SJSA1 (cell line): ENCODE measurements around the gene FCMR. TPM values are rescaled to one million over a fixed set of nuclear protein-coding genes. Genes with fewer than 3 reads are reported as not detected.

Experiments
- DNase-seq, 2 experiments: peaks; one replicate each; pipeline ENCODE4 v3.0.0-alpha.2; 2015 to 2020; ENCODE audit warnings: low spot score in 2 of 2, low read depth in 1 of 2
- H3K27ac ChIP-seq: fragments of 250-450 bp; sonication (Bioruptor Pico); 2 replicates; pipeline ENCODE4 v1.5.1; 2020; ENCODE audit warnings: mild to moderate bottlenecking, moderate library complexity
- H3K27me3 ChIP-seq: fragments of 250-450 bp; sonication (Bioruptor Pico); replicated peaks from 2 replicates; pipeline ENCODE4 v1.5.1; 2020; ENCODE audit warnings: mild to moderate bottlenecking, moderate library complexity
- H3K36me3 ChIP-seq: fragments of 250-450 bp; sonication (Bioruptor Pico); 2 replicates; pipeline ENCODE4 v1.5.1; 2020; ENCODE audit warnings: mild to moderate bottlenecking
- H3K4me1 ChIP-seq: fragments of 250-450 bp; sonication (Bioruptor Pico); replicated peaks from 2 replicates; pipeline ENCODE4 v1.6.1; 2021; ENCODE audit warnings: mild to moderate bottlenecking
- H3K4me3 ChIP-seq: fragments of 250-450 bp; sonication (Bioruptor Pico); 2 replicates; pipeline ENCODE4 v1.5.1; 2020; ENCODE audit warnings: mild to moderate bottlenecking
- H3K9me3 ChIP-seq: fragments of 250-450 bp; sonication (Bioruptor Pico); replicated peaks from 2 replicates; pipeline ENCODE4 v1.5.1; 2020; ENCODE audit warnings: mild to moderate bottlenecking
- total RNA-seq: library from RNA; depleted of rRNA; stranded (reverse); fragments of >200 nt; shearing (Covaris generic); gene quantifications from 2 replicates; pipeline ENCODE4 v1.2.3, GENCODE V29; 2014; rRNA removed

The FCMR gene
- 2.0 and 11.7 TPM in 2 replicates for total RNA-seq

- Histone ChIP-seq H3K36me3 (no peaks in the 10 kb centered on the region), H3K9me3 (no peaks in the 10 kb centered on the region), H3K4me1 (no peaks in the 10 kb centered on the region), H3K27me3 (no peaks in the 10 kb centered on the region), H3K4me3 (no peak within 1 kb of the TSS), H3K27ac (no peak within 1 kb of the TSS)
- DNase-seq, result no peak
Observed at GRCh38 chr1:206921772-206922265, at the start of gene FCMR. TSS of gene FCMR (minus strand) at chr1:206921941. CDS start at chr1:206921854, 87 bp downstream.

- DNase-seq, result no peak
- H3K4me1 ChIP-seq, result no peaks in the 10 kb centered on the region
- H3K9me3 ChIP-seq, result no peaks in the 10 kb centered on the region
- no peak overlapping the region for H3K4me3 ChIP-seq
- H3K27me3 ChIP-seq, result no peaks in the 10 kb centered on the region
- H3K36me3 ChIP-seq, result no peaks in the 10 kb centered on the region
- H3K27ac ChIP-seq, result no peak overlapping the region
Observed at GRCh38 chr1:206971029-206971655, 49.4 kb upstream of the FCMR start.

- Histone ChIP-seq H3K27ac (no peak within 1 kb of the TSS), H3K4me1 (no peaks in the 10 kb centered on the region), H3K9me3 (no peaks in the 10 kb centered on the region), H3K36me3 (no peaks in the 10 kb centered on the region), H3K27me3 (no peaks in the 10 kb centered on the region), H3K4me3 (no peak within 1 kb of the TSS)
- no peak for DNase-seq
Observed at GRCh38 chr1:206970446-206970845, 48.7 kb upstream of the FCMR start, which contains the start of gene FCAMR. TSS of gene FCAMR (minus strand) at chr1:206970460. CDS start at chr1:206970125, 335 bp downstream.

- H3K4me1 ChIP-seq, result no peaks in the 10 kb centered on the region
- no peaks in the 10 kb centered on the region for H3K27me3 ChIP-seq
- H3K36me3 ChIP-seq, result no peaks in the 10 kb centered on the region
- H3K4me3 ChIP-seq, result no peak overlapping the region
- no peak overlapping the region for H3K27ac ChIP-seq
- no peak for DNase-seq
- no peaks in the 10 kb centered on the region for H3K9me3 ChIP-seq
Observed at GRCh38 chr1:206969090-206969489, 47.3 kb upstream of the FCMR start.

- no peaks in the 10 kb centered on the region for H3K36me3 ChIP-seq
- H3K9me3 ChIP-seq, result no peaks in the 10 kb centered on the region
- H3K27me3 ChIP-seq, result no peaks in the 10 kb centered on the region
- H3K4me3 ChIP-seq, result no peak overlapping the region
- no peaks in the 10 kb centered on the region for H3K4me1 ChIP-seq
- H3K27ac ChIP-seq, result no peak overlapping the region
- DNase-seq, result no peak
Observed at GRCh38 chr1:206967096-206967849, 45.5 kb upstream of the FCMR start.

- H3K27me3 ChIP-seq, result no peaks in the 10 kb centered on the region
- H3K4me3 ChIP-seq, result no peak overlapping the region
- no peak for DNase-seq
- H3K36me3 ChIP-seq, result no peaks in the 10 kb centered on the region
- H3K27ac ChIP-seq, result no peak overlapping the region
- H3K9me3 ChIP-seq, result no peaks in the 10 kb centered on the region
- no peaks in the 10 kb centered on the region for H3K4me1 ChIP-seq
Observed at GRCh38 chr1:206965781-206966180, 44.0 kb upstream of the FCMR start.

GRCh38 chr1:206963740-206964139 is 42.0 kb upstream of the FCMR start:
- no peak overlapping the region for H3K27ac ChIP-seq
- no peaks in the 10 kb centered on the region for H3K9me3 ChIP-seq
- H3K36me3 ChIP-seq, result no peaks in the 10 kb centered on the region
- DNase-seq, result no peak
- H3K4me1 ChIP-seq, result no peaks in the 10 kb centered on the region
- no peak overlapping the region for H3K4me3 ChIP-seq
- no peaks in the 10 kb centered on the region for H3K27me3 ChIP-seq

GRCh38 chr1:206963119-206963712 is 41.5 kb upstream of the FCMR start:
- no peaks in the 10 kb centered on the region for H3K9me3 ChIP-seq
- no peaks in the 10 kb centered on the region for H3K27me3 ChIP-seq
- H3K4me3 ChIP-seq, result no peak overlapping the region
- no peak overlapping the region for H3K27ac ChIP-seq
- DNase-seq, result no peak
- no peaks in the 10 kb centered on the region for H3K4me1 ChIP-seq
- H3K36me3 ChIP-seq, result no peaks in the 10 kb centered on the region

GRCh38 chr1:206962272-206962671 is 40.5 kb upstream of the FCMR start:
- H3K27me3 ChIP-seq, result no peaks in the 10 kb centered on the region
- no peak for DNase-seq
- no peaks in the 10 kb centered on the region for H3K36me3 ChIP-seq
- no peaks in the 10 kb centered on the region for H3K9me3 ChIP-seq
- H3K27ac ChIP-seq, result no peak overlapping the region
- no peak overlapping the region for H3K4me3 ChIP-seq
- no peaks in the 10 kb centered on the region for H3K4me1 ChIP-seq

GRCh38 chr1:206961668-206962067 is 39.9 kb upstream of the FCMR start:
- H3K27me3 ChIP-seq, result no peaks in the 10 kb centered on the region
- DNase-seq, result no peak
- no peak overlapping the region for H3K4me3 ChIP-seq
- H3K36me3 ChIP-seq, result no peaks in the 10 kb centered on the region
- H3K27ac ChIP-seq, result no peak overlapping the region
- no peaks in the 10 kb centered on the region for H3K4me1 ChIP-seq
- no peaks in the 10 kb centered on the region for H3K9me3 ChIP-seq

- DNase-seq, result no peak
- no peaks in the 10 kb centered on the region for H3K9me3 ChIP-seq
- no peak overlapping the region for H3K4me3 ChIP-seq
- H3K36me3 ChIP-seq, result no peaks in the 10 kb centered on the region
- no peaks in the 10 kb centered on the region for H3K4me1 ChIP-seq
- H3K27me3 ChIP-seq, result no peaks in the 10 kb centered on the region
- H3K27ac ChIP-seq, result no peak overlapping the region
Observed at GRCh38 chr1:206960676-206961386, 39.1 kb upstream of the FCMR start.

- Histone ChIP-seq H3K4me3 (no peak overlapping the region), H3K27me3 (no peaks in the 10 kb centered on the region), H3K36me3 (no peaks in the 10 kb centered on the region), H3K4me1 (no peaks in the 10 kb centered on the region), H3K27ac (no peak overlapping the region), H3K9me3 (no peaks in the 10 kb centered on the region)
- DNase-seq, result no peak
Observed at GRCh38 chr1:206958144-206958543, 36.4 kb upstream of the FCMR start.

GRCh38 chr1:206957639-206958038 is 35.9 kb upstream of the FCMR start:
- no peak for DNase-seq
- H3K4me1 ChIP-seq, result no peaks in the 10 kb centered on the region
- no peaks in the 10 kb centered on the region for H3K27me3 ChIP-seq
- no peaks in the 10 kb centered on the region for H3K36me3 ChIP-seq
- no peaks in the 10 kb centered on the region for H3K9me3 ChIP-seq
- H3K27ac ChIP-seq, result no peak overlapping the region
- H3K4me3 ChIP-seq, result no peak overlapping the region
